GM19372 (cell line): ENCODE measurements around the gene EYS.

ENCODE experiments used
- ATAC-seq: cut with Tn5 transposase; IDR thresholded peaks from one replicate; pipeline ENCODE4 v1.9.1; 2021; ENCODE audit warnings: mild to moderate bottlenecking, low read depth, moderate library complexity; ENCODE audit not compliant: unreplicated experiment

EYS gene

GRCh38 chr6:65707126-65707826, at the start of gene EYS:
EYS (minus strand) TSS chr6:65707226; CDS start chr6:65495410, 211,816 bp downstream.
- ATAC-seq = no peak

- no peak for ATAC-seq
Observed at GRCh38 chr6:65746302-65746701, 39.3 kb upstream of the EYS start.

- no peak for ATAC-seq
Observed at GRCh38 chr6:65745614-65746013, 38.6 kb upstream of the EYS start.

GRCh38 chr6:65728879-65729479, 22.0 kb upstream of the EYS start:
- no peak for ATAC-seq

GRCh38 chr6:65719101-65719500, 12.1 kb upstream of the EYS start:
- no peak for ATAC-seq

GRCh38 chr6:65711531-65711930, 4.5 kb upstream of the EYS start:
- ATAC-seq = no peak

GRCh38 chr6:65709099-65709830, 2.2 kb upstream of the EYS start:
- ATAC-seq = no peak

- no peak for ATAC-seq
Observed at GRCh38 chr6:65708162-65708561, 1.1 kb upstream of the EYS start.

GRCh38 chr6:65706436-65706835, 590 bp downstream of the EYS start:
- no peak for ATAC-seq

- no peak for ATAC-seq
Observed at GRCh38 chr6:65701325-65701724, 5.7 kb downstream of the EYS start.

GRCh38 chr6:65700561-65700960, 6.5 kb downstream of the EYS start:
- ATAC-seq = no peak

GRCh38 chr6:65692109-65692508, 14.9 kb downstream of the EYS start:
- ATAC-seq = no peak

GRCh38 chr6:65680232-65680631, 26.8 kb downstream of the EYS start:
- no peak for ATAC-seq

- no peak for ATAC-seq
Observed at GRCh38 chr6:65671922-65672321, 35.1 kb downstream of the EYS start.

GRCh38 chr6:65667916-65668656, 38.9 kb downstream of the EYS start:
- ATAC-seq = no peak

- ATAC-seq = no peak
Observed at GRCh38 chr6:65650086-65650485, 56.9 kb downstream of the EYS start.

GRCh38 chr6:65649392-65649791, 57.6 kb downstream of the EYS start:
- ATAC-seq = no peak

- ATAC-seq = no peak
Observed at GRCh38 chr6:65646544-65646943, 60.5 kb downstream of the EYS start.

GRCh38 chr6:65642776-65643175, 64.2 kb downstream of the EYS start:
- ATAC-seq = no peak

GRCh38 chr6:65638047-65638831, 68.8 kb downstream of the EYS start:
- no peak for ATAC-seq
